PC-9 (cell line): Measurements from ENCODE around the gene RAB26.
"Not testable (repeated sequence)": the region's sequence is repeated elsewhere in the genome, so short reads cannot be mapped to it uniquely, and the experiment has no call there.

Source experiments
- EZH2 ChIP-seq: fragments of 200-600 bp; sonication (generic); IDR thresholded peaks from 2 replicates; pipeline ENCODE4 v1.8.0; 2017; ENCODE audit warnings: antibody characterized with exemption, low read depth
- TF ChIP-seq, protein P1 (sequence below): fragments of 200-600 bp; sonication (generic); conservative IDR thresholded peaks from 2 replicates; pipeline ENCODE4 v1.6.1; 2017; ENCODE audit warnings: mixed run types, antibody characterized with exemption, mild to moderate bottlenecking, moderate library complexity

DNA sequence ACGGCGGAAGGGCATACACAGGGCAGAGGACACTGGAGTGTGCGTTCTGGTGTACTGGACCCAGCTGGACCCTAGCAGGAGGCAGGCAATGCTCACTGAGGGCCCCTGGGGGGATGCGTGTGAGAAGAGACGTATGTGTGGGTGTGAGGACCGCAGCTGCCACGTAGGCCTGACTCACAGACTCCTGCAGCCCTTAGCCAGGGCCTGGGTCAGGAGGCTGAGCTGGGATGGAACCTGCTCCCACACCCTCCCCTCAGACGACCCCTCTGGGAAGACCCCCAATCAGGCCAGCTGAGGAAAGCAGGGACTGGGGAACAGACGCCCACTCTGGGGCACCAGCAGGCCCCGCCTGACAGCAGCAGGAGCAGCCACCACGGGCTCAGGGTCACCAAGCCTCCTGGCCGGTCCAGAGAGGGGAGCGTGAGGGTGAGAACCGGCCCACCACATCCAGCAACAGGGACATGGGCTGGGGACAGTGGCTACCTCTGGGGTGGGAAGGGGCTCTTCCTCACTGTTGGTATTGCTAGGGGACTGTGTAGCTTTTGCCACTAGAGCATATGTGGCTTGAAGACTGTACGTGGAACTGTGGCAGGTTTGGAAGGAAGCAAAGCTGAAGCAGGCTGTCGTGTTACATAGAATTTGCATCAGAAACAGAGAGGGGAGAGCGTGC lies 41.2 kb upstream of the RAB26 start:
- not testable (repeated sequence) for TF ChIP-seq EZH2
- TF ChIP-seq, protein P1, sequence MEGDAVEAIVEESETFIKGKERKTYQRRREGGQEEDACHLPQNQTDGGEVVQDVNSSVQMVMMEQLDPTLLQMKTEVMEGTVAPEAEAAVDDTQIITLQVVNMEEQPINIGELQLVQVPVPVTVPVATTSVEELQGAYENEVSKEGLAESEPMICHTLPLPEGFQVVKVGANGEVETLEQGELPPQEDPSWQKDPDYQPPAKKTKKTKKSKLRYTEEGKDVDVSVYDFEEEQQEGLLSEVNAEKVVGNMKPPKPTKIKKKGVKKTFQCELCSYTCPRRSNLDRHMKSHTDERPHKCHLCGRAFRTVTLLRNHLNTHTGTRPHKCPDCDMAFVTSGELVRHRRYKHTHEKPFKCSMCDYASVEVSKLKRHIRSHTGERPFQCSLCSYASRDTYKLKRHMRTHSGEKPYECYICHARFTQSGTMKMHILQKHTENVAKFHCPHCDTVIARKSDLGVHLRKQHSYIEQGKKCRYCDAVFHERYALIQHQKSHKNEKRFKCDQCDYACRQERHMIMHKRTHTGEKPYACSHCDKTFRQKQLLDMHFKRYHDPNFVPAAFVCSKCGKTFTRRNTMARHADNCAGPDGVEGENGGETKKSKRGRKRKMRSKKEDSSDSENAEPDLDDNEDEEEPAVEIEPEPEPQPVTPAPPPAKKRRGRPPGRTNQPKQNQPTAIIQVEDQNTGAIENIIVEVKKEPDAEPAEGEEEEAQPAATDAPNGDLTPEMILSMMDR: not testable (repeated sequence)
